GM12872 (cell line): ENCODE results near the gene LMAN2L.

Experiments
- CTCF ChIP-seq: IDR thresholded peaks from 3 replicates; pipeline ENCODE4 v1.5.1; 2011; ENCODE audit warnings: low read depth, mild to moderate bottlenecking, low read length, moderate library complexity; ENCODE audit not compliant: insufficient read depth

Gene LMAN2L

GRCh38 chr2:96758987-96759386, 19.1 kb upstream of the LMAN2L start:
- TF ChIP-seq CTCF = no peak

GRCh38 chr2:96757477-96757860, 17.6 kb upstream of the LMAN2L start:
- TF ChIP-seq CTCF = no peak

- TF ChIP-seq CTCF = no peak
Observed at GRCh38 chr2:96756788-96757476, 17.1 kb upstream of the LMAN2L start.

GRCh38 chr2:96754317-96754716, 14.5 kb upstream of the LMAN2L start:
- no peak for TF ChIP-seq CTCF

GRCh38 chr2:96753661-96754282, 13.9 kb upstream of the LMAN2L start:
- TF ChIP-seq CTCF = no peak

GRCh38 chr2:96751800-96752199, 11.9 kb upstream of the LMAN2L start:
- TF ChIP-seq CTCF = no peak

- TF ChIP-seq CTCF = no peak
Observed at GRCh38 chr2:96747061-96747617, 7.3 kb upstream of the LMAN2L start.
